ENCODE data around the gene REELD1.

Gene REELD1

GRCh38 chr4:146214238-146214637 lies at the start of gene REELD1:
TSS of gene REELD1 (plus strand) at chr4:146214538. CDS start at chr4:146216953, 2,415 bp downstream.
- DNase-seq (ENCODE audit: low read depth) = no peak

DNA sequence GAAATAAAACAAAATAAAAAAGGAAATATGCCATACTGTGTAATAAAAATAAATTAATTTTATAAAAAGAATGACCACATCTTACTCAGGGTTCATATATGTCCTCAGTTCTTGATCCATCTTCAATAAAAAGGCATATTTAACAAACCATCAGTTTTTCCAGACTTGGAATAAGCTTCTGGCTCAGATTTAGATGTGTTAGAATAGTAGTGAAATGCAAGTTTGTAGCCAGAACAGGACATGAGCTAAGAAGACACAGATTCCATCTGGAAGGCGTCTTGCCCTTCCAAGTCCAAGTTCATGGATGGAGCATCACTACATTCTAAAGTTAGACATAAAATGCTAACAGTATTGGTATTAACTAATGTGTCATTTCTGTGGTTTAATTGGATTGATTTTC lies 49.1 kb upstream of the REELD1 start:
- no peak for DNase-seq (ENCODE audit: low read depth)

DNA sequence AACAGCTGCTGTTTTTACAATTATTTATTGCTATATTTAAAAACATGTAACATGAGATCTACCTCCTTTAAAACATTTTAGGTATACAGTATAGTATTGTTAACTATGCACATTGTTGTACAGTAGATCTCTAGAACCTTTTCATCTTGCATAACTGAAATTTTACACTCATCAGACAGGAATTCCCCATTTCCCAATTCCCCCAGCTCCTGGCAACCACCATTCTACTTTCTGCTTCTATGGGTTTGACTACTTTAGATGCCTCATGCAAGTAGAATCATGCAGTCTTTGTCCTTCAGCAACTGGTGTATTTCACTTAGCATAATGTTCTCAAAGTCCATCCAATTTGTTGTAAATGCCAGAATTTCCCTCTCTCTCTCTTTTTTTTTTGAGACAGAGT lies 48.5 kb upstream of the REELD1 start:
- DNase-seq (ENCODE audit: low read depth) = no peak

GRCh38 chr4:146170149-146170548 lies 44.2 kb upstream of the REELD1 start:
- no peak for DNase-seq (ENCODE audit: low read depth)

- peak; percentile 58 for DNase-seq (ENCODE audit: low read depth)
These were observed 38.5 kb upstream of the REELD1 start, which contains the start of gene LSM6 for GRCh38 chr4:146175541-146176453. TSS of gene LSM6 (plus strand) at chr4:146175718. CDS start at chr4:146182922, 7,204 bp downstream.

DNA sequence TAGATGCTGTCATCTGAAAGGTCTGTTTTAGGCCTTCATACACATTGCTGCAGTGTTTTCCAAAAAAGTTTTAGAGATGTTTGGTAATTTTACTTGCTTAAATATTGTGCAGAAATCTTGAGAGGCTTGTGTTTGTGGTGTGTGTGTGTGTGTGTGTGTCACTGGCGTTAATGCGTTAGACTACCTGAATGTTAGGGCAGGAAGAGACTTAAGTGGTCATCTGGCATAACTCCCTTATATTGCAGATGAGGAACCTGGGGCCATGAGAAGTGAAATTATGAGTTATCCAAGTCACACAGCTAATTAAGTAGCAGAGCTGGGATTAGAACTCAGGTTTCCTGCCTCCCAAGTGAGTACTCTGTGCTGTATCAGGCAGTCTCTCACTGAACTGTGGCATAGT lies 37.4 kb upstream of the REELD1 start:
- no peak for DNase-seq (ENCODE audit: low read depth)

GRCh38 chr4:146178126-146178525 lies 36.2 kb upstream of the REELD1 start:
- no peak for DNase-seq (ENCODE audit: low read depth)

GRCh38 chr4:146179784-146180370 lies 34.5 kb upstream of the REELD1 start:
- DNase-seq (ENCODE audit: low read depth) = no peak

DNA sequence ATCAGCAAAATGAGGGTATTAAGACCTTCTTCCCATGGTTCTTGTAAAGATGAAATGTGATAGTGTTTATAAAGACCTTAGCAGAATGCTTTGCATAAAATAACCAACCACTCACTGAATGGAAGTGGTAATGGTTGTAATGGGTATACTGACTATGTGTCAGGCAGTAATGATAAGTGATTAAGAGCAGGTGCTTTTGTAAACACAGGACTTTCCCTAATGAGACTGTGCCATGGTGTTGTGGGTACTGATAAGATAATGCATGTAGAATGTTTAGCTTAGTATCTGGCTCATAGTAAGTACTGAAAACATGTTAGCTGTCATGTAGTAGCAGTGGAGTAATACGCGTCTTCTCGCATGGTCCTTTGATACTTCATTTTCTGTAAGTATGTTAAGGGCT lies 31.9 kb upstream of the REELD1 start:
- DNase-seq (ENCODE audit: low read depth) = no peak

GRCh38 chr4:146183209-146183608 lies 31.1 kb upstream of the REELD1 start:
- no peak for DNase-seq (ENCODE audit: low read depth)

DNA sequence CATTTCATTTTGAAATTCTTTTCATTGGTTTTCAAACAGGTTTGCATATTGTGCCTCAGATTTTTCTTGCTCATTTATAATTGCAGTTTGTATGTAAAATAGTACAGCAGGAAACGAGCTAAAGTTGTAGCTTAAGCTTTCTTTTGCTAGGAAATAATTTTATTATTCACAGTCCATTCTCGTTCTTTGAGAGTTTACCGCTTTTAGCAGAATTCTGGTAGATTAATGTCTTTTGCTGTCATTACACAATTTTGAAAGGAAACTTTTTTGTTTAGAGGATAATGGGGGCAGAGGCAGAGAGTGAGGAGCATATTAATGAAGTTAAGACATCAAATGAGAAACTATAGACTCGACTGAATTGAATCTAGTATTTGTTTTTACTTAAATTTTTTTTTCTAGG lies 28.3 kb upstream of the REELD1 start:
- DNase-seq (ENCODE audit: low read depth) = no peak

GRCh38 chr4:146186596-146186995 lies 27.7 kb upstream of the REELD1 start:
- DNase-seq (ENCODE audit: low read depth) = no peak

- no peak for DNase-seq (ENCODE audit: low read depth)
These were observed 23.9 kb upstream of the REELD1 start for GRCh38 chr4:146190456-146190855.

DNA sequence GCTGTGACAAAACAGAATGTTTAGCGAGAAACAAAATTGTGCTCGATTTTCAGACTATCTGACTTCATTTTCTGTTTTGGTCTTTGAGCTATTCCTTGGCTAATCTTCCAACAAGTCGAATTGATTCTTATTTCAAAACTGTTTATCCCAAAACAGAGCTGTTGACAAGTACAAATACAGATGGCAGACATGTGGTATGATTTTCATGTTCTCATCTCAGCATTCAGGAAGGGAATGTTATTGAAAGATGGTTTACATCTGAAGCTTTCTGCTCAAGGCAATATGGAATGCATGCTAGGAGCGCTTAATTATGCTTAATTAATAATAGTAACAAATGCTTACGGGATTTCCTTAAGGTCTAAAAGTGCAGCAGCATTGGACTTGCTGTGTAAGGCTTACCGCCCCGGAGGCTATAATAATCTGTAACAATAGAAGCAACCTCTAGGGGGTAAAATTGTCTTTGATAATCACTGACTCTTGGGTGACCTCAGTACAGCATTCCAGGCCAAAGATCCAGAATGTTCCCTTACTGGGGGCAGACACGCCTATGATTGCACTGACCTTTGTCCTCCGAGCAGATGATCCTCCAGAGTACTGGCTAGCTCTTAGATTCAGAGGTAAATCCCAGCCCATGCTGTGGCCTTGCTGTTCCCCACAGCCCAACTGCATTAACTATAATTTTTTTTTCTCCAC lies 22.4 kb upstream of the REELD1 start:
- DNase-seq (ENCODE audit: low read depth) = no peak

GRCh38 chr4:146193628-146194027 lies 20.7 kb upstream of the REELD1 start:
- no peak for DNase-seq (ENCODE audit: low read depth)

- no peak for DNase-seq (ENCODE audit: low read depth)
These were observed 20.1 kb upstream of the REELD1 start for GRCh38 chr4:146194212-146194611.

DNA sequence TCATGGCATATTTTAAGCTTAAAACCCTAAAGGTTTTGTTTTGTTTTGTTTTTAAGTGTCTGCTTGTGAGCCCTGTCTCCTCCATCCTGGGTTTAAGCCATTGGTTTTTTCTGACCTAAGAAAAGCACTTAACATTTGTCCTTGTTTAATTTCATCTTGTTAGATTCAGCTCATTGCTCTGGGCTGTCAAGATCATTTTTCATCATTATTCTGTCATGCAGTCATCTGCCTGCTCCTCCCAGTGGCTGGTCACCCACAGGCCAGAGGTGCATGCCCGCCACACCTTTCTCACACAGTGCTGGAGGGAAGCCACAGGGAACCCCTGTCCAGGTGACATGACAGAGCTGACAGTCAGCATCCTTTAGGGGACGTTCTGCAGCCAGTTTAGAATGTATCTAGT lies 11.7 kb upstream of the REELD1 start:
- no peak for DNase-seq (ENCODE audit: low read depth)

GRCh38 chr4:146207410-146207809 lies 6.9 kb upstream of the REELD1 start:
- DNase-seq (ENCODE audit: low read depth) = no peak

DNA sequence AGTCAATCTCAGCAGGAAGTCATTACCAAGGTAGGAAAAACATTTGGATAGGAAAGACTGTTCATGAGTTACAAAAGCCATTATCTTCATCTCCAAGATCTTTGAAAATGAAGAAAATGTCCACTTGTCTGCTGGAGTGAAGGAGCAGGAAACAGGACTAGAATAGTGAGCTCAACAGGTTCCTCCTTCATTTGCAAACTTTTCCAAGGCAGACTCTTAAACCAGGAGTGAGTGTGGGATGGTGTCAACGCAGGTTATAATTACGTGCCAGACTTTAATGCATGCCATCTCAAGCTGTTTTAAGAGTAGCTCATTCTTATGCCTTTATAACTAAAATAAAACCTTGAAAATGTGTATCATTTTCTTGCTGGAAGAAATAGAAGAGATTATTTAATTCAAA lies 3.4 kb upstream of the REELD1 start:
- no peak for DNase-seq (ENCODE audit: low read depth)

DNA sequence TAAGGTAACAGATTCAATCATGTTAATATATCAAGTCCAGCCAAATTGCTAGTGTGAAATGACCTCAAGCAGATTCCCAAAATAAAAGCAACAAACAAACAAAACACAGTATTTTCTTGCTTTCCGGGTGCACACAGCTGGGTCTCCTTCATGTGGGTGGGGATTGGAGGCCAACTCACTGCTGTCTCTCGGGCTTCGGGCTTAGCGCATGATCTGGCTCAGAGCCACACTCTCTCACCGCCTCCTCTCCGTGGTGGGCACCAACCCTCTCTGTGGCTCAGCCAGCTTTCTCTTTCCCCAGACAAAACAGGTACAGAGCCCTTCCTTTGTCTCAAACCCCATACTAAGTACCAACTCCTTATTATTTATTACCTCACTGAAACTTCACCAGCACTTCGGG lies 2.9 kb upstream of the REELD1 start:
- no peak for DNase-seq (ENCODE audit: low read depth)

DNA sequence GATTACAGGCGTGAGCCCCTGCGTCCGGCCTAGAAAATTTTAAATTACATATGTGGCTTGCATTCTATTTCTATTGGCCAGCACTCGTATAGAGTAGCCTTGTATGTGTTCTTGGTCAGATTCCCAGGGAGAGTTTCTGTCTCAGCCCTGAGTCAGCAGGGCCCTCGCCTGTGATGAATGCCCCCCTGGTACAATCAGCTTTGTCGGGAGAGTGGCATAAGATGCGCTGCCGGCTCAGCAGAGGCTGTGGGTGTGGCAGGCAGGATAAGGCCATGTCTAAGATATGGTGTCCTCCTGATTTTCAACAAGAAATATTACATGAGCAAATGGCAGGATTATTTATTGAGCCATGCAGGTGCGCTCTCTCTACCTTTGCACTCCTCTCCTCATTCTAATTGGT lies 1.6 kb upstream of the REELD1 start:
- DNase-seq (ENCODE audit: low read depth) = no peak

DNA sequence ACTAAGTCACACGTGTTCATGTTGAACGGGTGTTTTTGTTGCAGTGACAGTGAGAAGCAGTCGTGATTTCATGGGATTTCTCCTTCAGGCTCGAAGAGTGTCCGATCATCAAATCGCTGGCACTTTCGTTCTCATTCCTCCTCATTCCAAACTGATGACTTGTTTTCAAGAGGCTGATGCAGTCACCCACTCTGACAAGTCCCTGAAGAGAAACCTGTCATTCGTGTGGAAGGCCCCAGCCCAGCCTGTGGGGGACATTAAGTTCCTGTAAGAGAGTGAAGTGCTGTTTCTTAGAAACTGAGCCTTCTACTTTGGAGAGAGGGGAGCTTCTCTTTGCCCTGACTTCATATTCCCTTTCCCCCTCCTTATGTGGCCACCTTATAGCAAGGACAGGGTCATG lies 8.0 kb downstream of the REELD1 start:
- no peak for DNase-seq (ENCODE audit: low read depth)
